ENCODE data around the gene ZNF768. TPM values are rescaled to one million over a fixed set of nuclear protein-coding genes. Genes with fewer than 3 reads are reported as not detected.

Gene ZNF768
- total RNA-seq (2014; rRNA removed; shearing (Covaris generic)) (34.6 and 43.0 TPM in 2 replicates), polyA plus RNA-seq (2016; fragmentation: Nextera tagmentation; extraction: Ambion mirVana) (8.3 and 8.5 TPM in 2 replicates)
- long read RNA-seq, partial matches to known transcripts: 0 of 3 reads
- long read RNA-seq, other reads (novel, unspliced or antisense): 0 of 3 reads

DNA sequence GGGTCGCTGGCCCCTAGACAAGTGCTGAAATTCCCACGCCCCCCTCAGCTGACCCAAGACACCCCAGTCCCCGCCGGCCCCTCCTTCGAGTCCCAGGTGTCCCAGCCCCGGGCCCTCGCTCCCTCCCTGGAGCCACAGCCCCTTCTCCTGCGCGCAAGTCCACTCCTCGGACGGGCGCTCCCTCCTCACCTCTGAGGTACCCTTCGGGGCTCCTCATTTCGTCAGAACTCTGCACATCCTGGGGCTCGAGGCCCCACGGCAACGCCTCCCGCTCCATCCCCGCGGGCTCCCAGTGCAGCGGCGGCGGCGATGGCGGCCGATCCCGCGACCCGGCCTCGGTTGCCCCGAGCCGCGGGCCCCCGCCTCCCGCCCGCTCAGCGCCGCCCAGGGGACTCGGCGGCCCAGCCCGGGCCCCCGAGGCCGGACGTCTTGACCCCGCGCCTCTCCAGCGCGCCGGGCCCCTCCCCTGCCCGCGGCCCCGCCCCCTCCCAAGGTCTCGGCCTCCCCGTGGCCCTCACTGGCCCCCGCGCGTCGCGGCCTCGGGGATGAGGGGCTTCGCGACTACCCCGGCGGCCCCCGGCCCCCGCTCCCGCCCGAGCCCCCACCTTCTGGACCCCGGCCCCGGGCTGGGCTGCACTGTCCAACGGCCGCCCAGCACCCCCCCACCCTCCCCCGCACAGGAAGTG lies at the start of gene ZNF768:
TSS of gene ZNF768 (minus strand) at position 430 of the 686 bp plus-strand sequence. CDS start at position 277, 153 bp downstream.
- Mint-ChIP-seq H3K27ac (peak within 1 kb of the TSS; percentile 93), H3K9me3 (no peaks in the 10 kb centered on the region)

DNA sequence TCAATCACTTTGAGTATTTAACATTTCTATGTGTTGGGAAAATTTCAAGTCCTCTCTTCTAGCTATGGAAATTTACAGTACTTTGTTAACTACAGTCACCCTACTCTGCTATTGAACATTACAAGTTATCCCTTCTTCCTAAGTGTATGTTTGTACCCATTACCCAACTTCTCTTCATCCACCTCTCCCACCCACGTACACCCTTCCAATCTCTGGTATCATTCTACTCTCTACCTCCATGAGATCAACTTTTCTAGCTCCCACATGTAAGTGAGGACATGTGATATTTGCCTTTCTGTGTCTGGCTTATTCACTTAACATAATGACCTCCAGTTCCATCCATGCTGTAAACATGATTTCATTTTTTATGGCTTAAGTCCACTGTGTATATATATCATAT lies 48.3 kb upstream of the ZNF768 start:
- 0 out of 2 replicates have a peak, but pooled peaks cover 12% of the 10 kb centered on the region for H3F3A ChIP-seq (replicated peaks; ENCODE audit: low read depth)
- Mint-ChIP-seq H3K36me3 (ENCODE audit: low read depth) (peaks cover 10% of the 10 kb centered on the region; the same call in 2 of the 3 replicates), H3K27me3 (ENCODE audit: insufficient read depth, low read depth, poor library complexity) (peaks cover 6% of the 10 kb centered on the region), H3K4me3 (no peak overlapping the region), H3K9me3 (no peaks in the 10 kb centered on the region), H3K4me1 (peaks cover 12% of the 10 kb centered on the region), H3K27ac (no peak overlapping the region)
- no peak overlapping the region for H3K4me3 ChIP-seq
- no peaks in the 10 kb centered on the region; the same call in 1 of the 2 replicates for H3K79me2 ChIP-seq (replicated peaks; ENCODE audit: insufficient read depth)
- H3K4me1 ChIP-seq (ENCODE audit: insufficient read depth): peaks cover 13% of the 10 kb centered on the region
- ATAC-seq (no peak), DNase-seq (ENCODE audit: low spot score) (no peak)
- H3K27ac ChIP-seq (ENCODE audit: low read depth): no peak overlapping the region
- no peak overlapping the region for H2AFZ ChIP-seq
- H3K4me2 ChIP-seq: no peak overlapping the region
- peaks cover 7% of the 10 kb centered on the region; the same call in 1 of the 2 replicates for H4K20me1 ChIP-seq (replicated peaks; ENCODE audit: insufficient read depth)
- no peaks in the 10 kb centered on the region for H3K9me2 ChIP-seq (ENCODE audit: insufficient read depth)
- no peaks in the 10 kb centered on the region for H3K27me3 ChIP-seq (ENCODE audit: insufficient read depth)
- H3K36me3 ChIP-seq (ENCODE audit: insufficient read depth): no peaks in the 10 kb centered on the region
- TF ChIP-seq JUNB (IDR thresholded peaks at IDR 0.05; ENCODE audit: unreplicated experiment) (no peak), NANOG (IDR thresholded peaks at IDR 0.05; ENCODE audit: borderline replicate concordance) (no peak), EZH2 (IDR thresholded peaks at IDR 0.05; ENCODE audit: low read depth, unreplicated experiment) (no peak), CREB1 (CRISPR knock-in tag; IDR thresholded peaks at IDR 0.05; ENCODE audit: low read depth) (no peak), ZNF462 (CRISPR knock-in tag; IDR thresholded peaks at IDR 0.05) (no peak)

More for the DNA sequence above, at the start of gene ZNF768:
- peaks cover 18% of the 10 kb centered on the region for H3K27me3 Mint-ChIP-seq (ENCODE audit: insufficient read depth, low read depth, poor library complexity)
- Histone ChIP-seq H2AFZ (peak within 1 kb of the TSS; percentile 84), H3K79me2 (replicated peaks; ENCODE audit: insufficient read depth) (peaks cover 7% of the 10 kb centered on the region; the same call in 1 of the 2 replicates), H3K4me3 (peak within 1 kb of the TSS; percentile 89), H3K27ac (ENCODE audit: low read depth) (peak within 1 kb of the TSS; percentile 83), H3K27me3 (ENCODE audit: insufficient read depth) (no peaks in the 10 kb centered on the region), H3F3A (replicated peaks; ENCODE audit: low read depth) (peaks cover 15% of the 10 kb centered on the region), H3K36me3 (ENCODE audit: insufficient read depth) (no peaks in the 10 kb centered on the region), H4K20me1 (replicated peaks; ENCODE audit: insufficient read depth) (no peaks in the 10 kb centered on the region), H3K4me2 (peak within 1 kb of the TSS; percentile 91), H3K4me1 (ENCODE audit: insufficient read depth) (peaks cover 13% of the 10 kb centered on the region), H3K9me2 (ENCODE audit: insufficient read depth) (no peaks in the 10 kb centered on the region)
- peaks cover 16% of the 10 kb centered on the region for H3K4me1 Mint-ChIP-seq
- ATAC-seq (peak; percentile 47), DNase-seq (ENCODE audit: low spot score) (peak; percentile 93)
- H3K4me3 Mint-ChIP-seq: peak within 1 kb of the TSS; percentile 79
- TF ChIP-seq EZH2phosphoT487 (IDR thresholded peaks at IDR 0.05; ENCODE audit: unreplicated experiment) (no peak), REST (IDR thresholded peaks at IDR 0.05; ENCODE audit: unreplicated experiment) (peak; percentile 74)
- H3K36me3 Mint-ChIP-seq (ENCODE audit: low read depth): peaks cover 11% of the 10 kb centered on the region

All from GM23338 (cell line).